AG04449 (cell line): ENCODE results near the gene SMYD3.

ENCODE experiments used
- CTCF ChIA-PET: fragments of 350-600 bp; formaldehyde crosslinking; extraction: SDS; loops from one replicate; lab custom pipeline; 2021; ENCODE audit warnings: antibody characterized with exemption; lab: Yijun Ruan, JAX
- POLR2A ChIA-PET: fragments of 400-600, 350-600 bp; formaldehyde crosslinking; extraction: SDS; loops from one replicate; lab custom pipeline; 2020; ENCODE audit warnings: antibody characterized with exemption, inconsistent platforms; lab: Yijun Ruan, JAX
- DNase-seq: peaks from one replicate; pipeline ENCODE4 v3.0.0-alpha.2; 2010; ENCODE audit warnings: low read depth, low spot score
- H3K4me3 ChIP-seq: 2 replicates; pipeline ENCODE4 v1.5.1; 2011; ENCODE audit warnings: low read depth, mild to moderate bottlenecking, control low read depth, low read length
- TF ChIP-seq, protein P1 (sequence below): IDR thresholded peaks from one replicate; pipeline ENCODE4 v1.5.1; 2011; ENCODE audit warnings: mild to moderate bottlenecking, moderate library complexity, low read length, control low read depth, inconsistent platforms; ENCODE audit not compliant: insufficient read depth; ENCODE audit errors: missing control alignments

Gene SMYD3

GRCh38 chr1:246213502-246213901 lies 293.6 kb downstream of the SMYD3 start:
- DNase-seq: no peak
- H3K4me3 ChIP-seq: no peak overlapping the region
- ChIA-PET CTCF (interaction anchor here (1.5 to 1.6 kb wide), 2 partner anchors 9 to 241 kb away, joined by 4 read pairs; no protein-coding TSS in a partner anchor), POLR2A (no interaction called here)
- TF ChIP-seq, protein P1, sequence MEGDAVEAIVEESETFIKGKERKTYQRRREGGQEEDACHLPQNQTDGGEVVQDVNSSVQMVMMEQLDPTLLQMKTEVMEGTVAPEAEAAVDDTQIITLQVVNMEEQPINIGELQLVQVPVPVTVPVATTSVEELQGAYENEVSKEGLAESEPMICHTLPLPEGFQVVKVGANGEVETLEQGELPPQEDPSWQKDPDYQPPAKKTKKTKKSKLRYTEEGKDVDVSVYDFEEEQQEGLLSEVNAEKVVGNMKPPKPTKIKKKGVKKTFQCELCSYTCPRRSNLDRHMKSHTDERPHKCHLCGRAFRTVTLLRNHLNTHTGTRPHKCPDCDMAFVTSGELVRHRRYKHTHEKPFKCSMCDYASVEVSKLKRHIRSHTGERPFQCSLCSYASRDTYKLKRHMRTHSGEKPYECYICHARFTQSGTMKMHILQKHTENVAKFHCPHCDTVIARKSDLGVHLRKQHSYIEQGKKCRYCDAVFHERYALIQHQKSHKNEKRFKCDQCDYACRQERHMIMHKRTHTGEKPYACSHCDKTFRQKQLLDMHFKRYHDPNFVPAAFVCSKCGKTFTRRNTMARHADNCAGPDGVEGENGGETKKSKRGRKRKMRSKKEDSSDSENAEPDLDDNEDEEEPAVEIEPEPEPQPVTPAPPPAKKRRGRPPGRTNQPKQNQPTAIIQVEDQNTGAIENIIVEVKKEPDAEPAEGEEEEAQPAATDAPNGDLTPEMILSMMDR: no peak

GRCh38 chr1:246213036-246213435 lies 294.0 kb downstream of the SMYD3 start:
- ChIA-PET POLR2A (no interaction called here), CTCF (no interaction called here)
- no peak for DNase-seq
- no peak overlapping the region for H3K4me3 ChIP-seq
- TF ChIP-seq, protein P1: no peak

DNA sequence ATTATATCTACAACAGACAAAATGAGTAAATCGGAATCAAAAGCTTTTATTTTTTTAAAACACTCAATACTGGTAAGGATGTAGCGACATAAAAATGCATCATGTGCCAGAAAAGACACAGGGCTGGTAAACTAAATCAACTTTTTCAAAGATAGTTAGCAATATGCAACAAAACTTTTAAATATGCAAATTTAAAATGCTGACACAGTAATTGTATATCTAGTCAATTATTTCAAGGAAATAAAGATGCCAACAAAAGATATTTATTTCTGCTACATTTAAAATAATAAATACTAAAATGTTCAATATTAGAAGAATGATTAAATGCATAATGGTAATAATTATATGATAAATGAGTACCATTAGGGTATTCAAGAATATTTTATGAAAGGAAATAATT lies 295.1 kb downstream of the SMYD3 start:
- ChIA-PET POLR2A (no interaction called here), CTCF (no interaction called here)
- TF ChIP-seq, protein P1: no peak

GRCh38 chr1:246210756-246211155 lies 296.3 kb downstream of the SMYD3 start:
- ChIA-PET POLR2A (no interaction called here), CTCF (no interaction called here)
- H3K4me3 ChIP-seq: no peak overlapping the region
- TF ChIP-seq, protein P1: no peak
- no peak for DNase-seq

More for the DNA sequence above, 295.1 kb downstream of the SMYD3 start:
- no peak overlapping the region for H3K4me3 ChIP-seq
- DNase-seq: no peak

GRCh38 chr1:246208105-246208504 lies 299.0 kb downstream of the SMYD3 start:
- POLR2A ChIA-PET: no interaction called here
- no peak overlapping the region for H3K4me3 ChIP-seq
- CTCF ChIA-PET: no interaction called here
- DNase-seq: no peak
- TF ChIP-seq, protein P1: no peak

DNA sequence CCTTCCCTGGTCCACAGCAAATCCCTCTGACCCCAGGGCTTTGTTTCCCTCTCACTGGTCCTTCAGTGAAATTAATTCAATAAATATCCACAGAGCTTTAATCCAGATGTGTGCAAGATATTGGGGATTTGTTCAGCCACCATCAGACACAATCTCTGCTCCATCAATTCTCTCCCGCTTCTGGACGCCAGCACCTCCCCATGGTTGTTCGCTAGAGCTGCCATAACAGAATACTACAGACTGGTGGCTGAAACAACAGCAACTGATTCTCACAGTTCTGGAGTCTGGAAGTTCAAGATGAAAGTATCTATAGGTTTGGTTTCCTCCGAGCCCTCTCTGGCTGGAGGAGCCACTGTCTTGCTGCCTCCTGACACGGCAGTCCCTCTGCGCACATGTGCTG lies 303.9 kb downstream of the SMYD3 start:
- no peak for DNase-seq
- ChIA-PET POLR2A (no interaction called here), CTCF (no interaction called here)
- no peak overlapping the region for H3K4me3 ChIP-seq
- TF ChIP-seq, protein P1: no peak
